Neural cell (in vitro differentiated cells): ENCODE measurements around the gene FAT2.

Experiments
- CTCF ChIP-seq: fragments of 450-650 bp; IDR thresholded peaks from 2 replicates; pipeline ENCODE4 v1.5.1; 2014; ENCODE audit warnings: antibody characterized with exemption, mild to moderate bottlenecking, moderate library complexity; ENCODE audit not compliant: poor library complexity, severe bottlenecking
- EP300 ChIP-seq: fragments of 450-650 bp; conservative IDR thresholded peaks from 2 replicates; pipeline ENCODE4 v1.6.1; 2014; ENCODE audit warnings: antibody characterized with exemption, mild to moderate bottlenecking, moderate library complexity; ENCODE audit not compliant: poor library complexity, severe bottlenecking

DNA sequence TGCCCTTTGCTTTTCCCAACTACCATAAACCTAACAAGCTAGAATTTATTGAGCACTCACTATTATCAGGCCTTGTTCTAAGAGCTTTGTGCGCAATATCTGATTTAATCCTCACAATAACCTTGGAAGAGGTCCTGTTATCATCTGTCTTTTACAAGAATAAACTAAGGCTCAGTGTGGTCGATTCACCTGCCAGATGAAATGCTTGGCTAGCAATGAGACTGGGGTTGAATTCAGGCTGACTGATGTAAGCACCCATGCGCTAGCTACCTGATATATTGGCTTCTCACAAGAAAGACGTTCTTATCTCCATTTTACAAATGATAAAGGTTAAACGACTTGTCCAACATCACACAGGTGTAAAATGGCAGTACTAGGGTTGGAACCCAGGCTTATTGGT, 37.4 kb downstream of the FAT2 start:
- no peak for TF ChIP-seq CTCF
- TF ChIP-seq EP300: no peak
